Motor neuron (in vitro differentiated cells): ENCODE measurements around the gene IQSEC1. TPM values are rescaled to one million over a fixed set of nuclear protein-coding genes. Genes with fewer than 3 reads are reported as not detected.
"Not testable (repeated sequence)": the region's sequence is repeated elsewhere in the genome, so short reads cannot be mapped to it uniquely, and the experiment has no call there.

ENCODE experiments used
- ATAC-seq, 8 experiments: fragments of 200-7000 bp; cut with Tn5 transposase; replicated peaks in 6 of 8; 2 replicates each; pipeline ENCODE4 v1.8.0; 2021; ENCODE audit warnings: mild to moderate bottlenecking in 8 of 8, moderate library complexity in 8 of 8
- H3K27ac ChIP-seq, 2 donors: fragments of 250-450 bp; sonication (Bioruptor Pico); 2 replicates each; pipeline ENCODE4 v1.9.0; 2021; ENCODE audit warnings: antibody characterized with exemption in 2 of 2, mild to moderate bottlenecking in 2 of 2, moderate library complexity in 1 of 2
- H3K4me1 ChIP-seq, 2 donors: fragments of 250-450 bp; sonication (Bioruptor Pico); replicated peaks in 1 of 2; 2 replicates each; pipeline ENCODE4 v1.6.1; 2021; ENCODE audit warnings: antibody characterized with exemption in 2 of 2, mild to moderate bottlenecking in 2 of 2, moderate library complexity in 1 of 2
- H3K4me3 ChIP-seq, 5 donors: fragments of 250-450 bp; sonication (Bioruptor Pico); 2 replicates each; pipeline ENCODE4 v1.9.0; 2021; ENCODE audit warnings: antibody characterized with exemption in 5 of 5, mild to moderate bottlenecking in 5 of 5, moderate library complexity in 4 of 5
- WGBS, 10 experiments: fragments of 450-650 bp; shearing (Covaris generic); methylation state at CpG; one replicate each; pipeline ENCODE4 v1.0.0; 2022; 5-methylcytosine and 5-hydroxymethylcytosine counted together
- in situ Hi-C, 9 experiments: fragments of 400-800 bp; cut with MboI; loops; one replicate each; pipeline ENCODE4 v1.15.0; 2021; ENCODE audit warnings: low sequenced_read_pairs in 9 of 9, low pct_unique_long_range_greater_than_20kb in 2 of 9; ENCODE audit not compliant: unreplicated experiment in 9 of 9
- total RNA-seq, 8 experiments: library from RNA; unstranded; fragments of 300-600 nt; gene quantifications; 2 replicates each; pipeline versions ENCODE4 v1.2.3 to v1.2.4, GENCODE V29; 2022

The IQSEC1 gene
- total RNA-seq, 8 experiments from 2014 or later, result 12.2 to 25.9 (median 18.3) TPM

DNA sequence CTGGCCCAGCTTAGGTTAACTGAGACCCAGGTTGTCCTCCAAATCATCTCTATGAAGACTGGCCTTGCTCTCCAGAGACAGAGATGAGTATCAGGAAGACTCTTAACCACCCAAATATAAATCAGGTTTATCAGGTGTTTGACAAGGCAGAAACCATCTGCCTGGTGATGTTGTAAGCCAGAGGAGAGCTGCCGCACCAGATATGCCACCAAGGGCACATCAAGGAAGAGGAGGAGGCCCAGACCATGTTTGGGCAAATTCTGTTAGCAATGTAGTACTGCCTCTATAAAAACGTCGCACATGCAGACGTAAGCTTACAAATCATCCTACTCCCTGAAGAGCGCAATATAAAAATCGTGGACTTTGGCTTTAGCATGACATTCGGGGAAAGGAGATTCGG lies 210.8 kb downstream of the IQSEC1 start:
- H3K4me3 ChIP-seq, result no peak overlapping the region
- H3K4me1 ChIP-seq, result peaks cover 0 to under 1% of the 10 kb centered on the region in 2 donors
- WGBS, 10 experiments, result 77 to 100% (median 87%) methylated on average over 2 to 8 of the region's 8 CpGs
- no peak for ATAC-seq
- in situ Hi-C loops, result loop anchor here in 1 of 9 experiments (25.0 kb wide), 1 partner anchor 125 kb away; no protein-coding TSS in a partner anchor
- H3K27ac ChIP-seq, result no peak overlapping the region

GRCh38 chr3:12861611-12862010 lies 211.6 kb downstream of the IQSEC1 start:
- H3K4me3 ChIP-seq, result no peak overlapping the region
- ATAC-seq, result no peak
- H3K4me1 ChIP-seq, result no peaks in the 10 kb centered on the region
- 40 to 100% (median 76%) methylated on average over 1 to 4 of the region's 5 CpGs; no CpG with 5 or more reads in 4 of the 10 experiments for WGBS, 10 experiments
- H3K27ac ChIP-seq, result no peak overlapping the region
- in situ Hi-C loops, result loop anchor here in 1 of 9 experiments (25.0 kb wide), 1 partner anchor 126 kb away; no protein-coding TSS in a partner anchor

DNA sequence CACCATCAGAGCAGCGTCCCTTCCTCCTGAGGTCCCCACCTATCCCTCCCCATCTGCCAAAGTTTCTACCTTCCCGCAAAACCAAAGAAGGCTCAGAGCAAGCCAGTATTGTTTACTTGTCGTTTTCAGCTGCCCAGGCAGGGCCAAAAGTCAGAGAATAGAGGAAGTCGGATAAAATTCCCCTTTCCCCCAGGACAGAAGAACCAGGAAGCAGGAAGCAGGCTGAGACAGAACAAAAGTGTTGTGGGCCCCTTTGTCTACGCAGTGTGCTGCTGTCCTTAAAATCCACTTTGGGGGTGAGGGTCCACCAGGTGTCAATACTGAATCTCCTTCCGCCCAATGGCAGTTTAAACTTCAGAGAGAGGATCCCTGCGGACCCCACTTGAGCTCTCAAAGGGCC lies 213.4 kb downstream of the IQSEC1 start:
- WGBS, 10 experiments, result 60 to 90% (median 78%) methylated on average over 2 to 4 of the region's 7 CpGs; no CpG with 5 or more reads in 4 of the 10 experiments
- Histone ChIP-seq H3K4me3 (no peak overlapping the region), H3K4me1 (no peaks in the 10 kb centered on the region), H3K27ac (no peak overlapping the region)
- no peak for ATAC-seq
- in situ Hi-C loops, result loop anchor here in 1 of 9 experiments (25.0 kb wide), 1 partner anchor 127 kb away; no protein-coding TSS in a partner anchor

DNA sequence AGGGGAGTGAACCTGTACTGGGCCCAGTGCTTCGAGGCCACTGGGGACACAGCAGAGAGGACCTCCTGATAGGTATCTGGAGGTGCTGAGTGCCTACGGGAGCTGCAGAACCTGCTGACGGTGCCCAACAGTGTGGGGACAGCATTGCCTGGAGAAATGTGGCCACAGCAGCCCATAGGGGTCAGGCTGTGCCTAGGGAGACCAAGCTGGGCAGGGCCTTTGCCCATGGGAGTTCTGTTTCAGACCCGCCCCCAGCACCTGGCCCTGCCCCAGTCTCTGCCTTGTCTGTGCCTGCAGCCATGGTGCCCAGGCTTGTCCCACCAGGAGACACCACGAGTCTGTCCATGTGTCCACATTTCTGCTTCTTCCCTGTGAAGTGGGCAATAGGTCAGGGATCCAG lies 216.6 kb downstream of the IQSEC1 start:
- in situ Hi-C loops, result loop anchor here in 1 of 9 experiments (25.0 kb wide), 1 partner anchor 131 kb away; no protein-coding TSS in a partner anchor
- no peak for ATAC-seq
- Histone ChIP-seq H3K4me1 (no peaks in the 10 kb centered on the region), H3K27ac (no peak overlapping the region), H3K4me3 (no peak overlapping the region)
- 67 to 92% (median 82%) methylated on average over 1 to 3 of the region's 5 CpGs; no CpG with 5 or more reads in 6 of the 10 experiments for WGBS, 10 experiments

DNA sequence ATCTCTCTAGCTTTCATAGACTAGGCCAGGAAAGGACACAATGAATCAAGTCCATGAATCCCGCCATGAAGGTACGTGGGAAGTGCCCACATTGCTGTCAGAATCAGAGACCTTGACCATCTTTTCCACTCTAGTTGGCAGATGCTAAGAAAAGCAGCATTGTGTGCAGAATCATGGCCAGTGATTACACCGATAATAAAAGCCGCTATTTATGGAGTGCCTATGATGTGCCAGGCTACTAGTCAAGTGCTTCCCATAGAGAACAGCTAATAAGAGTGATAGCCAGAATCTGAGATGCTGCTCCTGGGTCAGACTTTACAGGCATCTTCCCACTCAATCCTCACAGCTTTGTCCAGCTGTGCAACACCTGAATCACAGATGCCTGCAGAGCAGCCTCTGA lies 218.7 kb downstream of the IQSEC1 start:
- 21 to 100% (median 65%) methylated on average over 1 to 4 of the region's 4 CpGs; no CpG with 5 or more reads in 6 of the 10 experiments for WGBS, 10 experiments
- no peak for ATAC-seq
- in situ Hi-C loops, result loop anchor here in 1 of 9 experiments (25.0 kb wide), 1 partner anchor 133 kb away; no protein-coding TSS in a partner anchor
- Histone ChIP-seq H3K4me1 (no peaks in the 10 kb centered on the region), H3K4me3 (no peak overlapping the region), H3K27ac (no peak overlapping the region)

GRCh38 chr3:12853847-12854246 lies 219.4 kb downstream of the IQSEC1 start:
- H3K27ac ChIP-seq, H3K4me3 ChIP-seq, H3K4me1 ChIP-seq: not testable (repeated sequence)
- in situ Hi-C loops, result loop anchor here in 1 of 9 experiments (25.0 kb wide), 1 partner anchor 133 kb away; no protein-coding TSS in a partner anchor
- peak in 1 of 8 experiments; percentile 64 for ATAC-seq
- 30 to 100% (median 79%) methylated on average over 1 to 2 of the region's 2 CpGs; no CpG with 5 or more reads in 7 of the 10 experiments for WGBS, 10 experiments

GRCh38 chr3:12852201-12852600 lies 221.0 kb downstream of the IQSEC1 start:
- no peaks in the 10 kb centered on the region for H3K4me1 ChIP-seq
- no peak overlapping the region for H3K27ac ChIP-seq
- in situ Hi-C loops, result loop anchor here in 1 of 9 experiments (25.0 kb wide), 1 partner anchor 135 kb away; no protein-coding TSS in a partner anchor
- 46 to 100% (median 80%) methylated on average over 1 to 3 of the region's 3 CpGs; no CpG with 5 or more reads in 3 of the 10 experiments for WGBS, 10 experiments
- H3K4me3 ChIP-seq, result no peak overlapping the region
- ATAC-seq, result no peak

Other genes with a start within 250 kb of the IQSEC1 start
- 1,000 to 10,000 TPM; 1,574 to 2,688 (median 1,669) TPM for gene RPL32, start 231.9 kb downstream of the IQSEC1 start, total RNA-seq